ENCODE results near the gene C5orf46. TPM values are rescaled to one million over a fixed set of nuclear protein-coding genes. Genes with fewer than 3 reads are reported as not detected.
A peak's percentile ranks its signal among the peaks of the same experiment; 100 is the strongest.
"Not testable (repeated sequence)": the region's sequence is repeated elsewhere in the genome, so short reads cannot be mapped to it uniquely, and the experiment has no call there.

Gene C5orf46
- polyA plus RNA-seq, 1 donor (not counting 4 experiments of a cell fraction or from before 2014, with no cell fraction given) = 0.75 TPM

DNA sequence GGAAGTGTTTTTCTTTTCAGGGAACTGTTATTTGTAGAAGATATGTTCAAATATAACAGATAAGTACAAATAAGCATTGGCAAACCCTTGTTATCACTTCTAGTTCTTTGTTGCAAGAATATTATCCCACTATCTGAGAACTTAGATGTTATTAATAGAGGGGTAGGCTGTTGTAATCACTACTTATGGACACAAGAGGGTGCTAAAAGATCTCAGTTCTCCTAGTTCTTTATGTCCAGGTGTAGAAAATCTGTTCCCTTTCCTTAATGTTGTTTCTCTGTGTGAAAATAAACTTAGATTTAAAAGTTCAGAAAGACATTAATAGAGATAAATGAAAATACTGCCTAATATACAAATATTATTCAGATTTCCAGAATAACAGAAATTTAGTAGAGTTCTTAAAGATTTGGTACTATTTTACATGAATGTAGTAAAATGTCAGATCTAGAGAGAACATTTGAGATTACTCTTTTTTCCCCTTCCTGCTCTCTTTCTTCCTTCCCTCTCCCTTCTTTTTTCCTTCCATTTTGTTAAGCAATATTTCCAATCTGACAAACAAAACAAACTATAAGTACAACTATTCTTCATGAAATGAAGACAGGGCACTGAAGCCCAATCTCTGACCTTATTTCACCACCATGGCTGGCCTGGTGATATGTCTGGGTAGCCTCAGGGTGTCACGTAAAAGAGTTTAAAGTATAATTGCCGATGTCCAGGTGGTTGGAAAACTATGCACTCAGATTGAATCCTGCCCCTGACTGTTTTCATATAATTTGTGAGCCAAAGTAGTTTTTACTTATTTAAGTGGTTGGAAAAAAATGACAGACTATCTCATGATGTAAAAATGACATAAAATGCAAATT is 43.6 kb upstream of the C5orf46 start:
- DNase-seq (ENCODE audit: low read depth, low spot score) = no peak
- peak; percentile 23 for FAIRE-seq
- Histone ChIP-seq H3K36me3 (ENCODE audit: control insufficient read depth in 2 of 2, extremely low read depth in 1 of 2, insufficient read depth in 2 of 2, low read length in 2 of 2) (no peaks in the 10 kb centered on the region), H2AFZ (ENCODE audit: control insufficient read depth, low read length) (peak overlapping the region; percentile 40), H3K9me3 (ENCODE audit: control insufficient read depth, low read depth, low read length) (no peaks in the 10 kb centered on the region), H3K9ac (ENCODE audit: control insufficient read depth, extremely low read depth, insufficient read depth, low read length) (no peak overlapping the region), H3K27ac (ENCODE audit: control insufficient read depth, insufficient read depth, low read length) (no peak overlapping the region), H3K9me1 (ENCODE audit: control insufficient read depth, extremely low read depth, insufficient read depth, low read length) (no peaks in the 10 kb centered on the region), H3K4me2 (ENCODE audit: control insufficient read depth, extremely low read depth, insufficient read depth, low read depth, low read length) (no peak overlapping the region), H4K20me1 (ENCODE audit: control insufficient read depth, extremely low read depth, insufficient read depth, low read length) (no peaks in the 10 kb centered on the region), H3K4me1 (ENCODE audit: control insufficient read depth, extremely low read depth, insufficient read depth, low read length) (no peaks in the 10 kb centered on the region), H3K4me3 (ENCODE audit: control insufficient read depth in 2 of 3, extremely low read depth in 1 of 3, insufficient read depth in 2 of 3, low read depth in 1 of 3, low read length in 3 of 3) (no peak overlapping the region), H3K27me3 (ENCODE audit: control insufficient read depth, extremely low read depth, insufficient read depth, low read length) (no peaks in the 10 kb centered on the region), H3K79me2 (ENCODE audit: control insufficient read depth, insufficient read depth, low read length) (no peaks in the 10 kb centered on the region)
- TF ChIP-seq, protein P1, sequence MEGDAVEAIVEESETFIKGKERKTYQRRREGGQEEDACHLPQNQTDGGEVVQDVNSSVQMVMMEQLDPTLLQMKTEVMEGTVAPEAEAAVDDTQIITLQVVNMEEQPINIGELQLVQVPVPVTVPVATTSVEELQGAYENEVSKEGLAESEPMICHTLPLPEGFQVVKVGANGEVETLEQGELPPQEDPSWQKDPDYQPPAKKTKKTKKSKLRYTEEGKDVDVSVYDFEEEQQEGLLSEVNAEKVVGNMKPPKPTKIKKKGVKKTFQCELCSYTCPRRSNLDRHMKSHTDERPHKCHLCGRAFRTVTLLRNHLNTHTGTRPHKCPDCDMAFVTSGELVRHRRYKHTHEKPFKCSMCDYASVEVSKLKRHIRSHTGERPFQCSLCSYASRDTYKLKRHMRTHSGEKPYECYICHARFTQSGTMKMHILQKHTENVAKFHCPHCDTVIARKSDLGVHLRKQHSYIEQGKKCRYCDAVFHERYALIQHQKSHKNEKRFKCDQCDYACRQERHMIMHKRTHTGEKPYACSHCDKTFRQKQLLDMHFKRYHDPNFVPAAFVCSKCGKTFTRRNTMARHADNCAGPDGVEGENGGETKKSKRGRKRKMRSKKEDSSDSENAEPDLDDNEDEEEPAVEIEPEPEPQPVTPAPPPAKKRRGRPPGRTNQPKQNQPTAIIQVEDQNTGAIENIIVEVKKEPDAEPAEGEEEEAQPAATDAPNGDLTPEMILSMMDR (optimal IDR thresholded peaks at IDR 0.05 in 1 of 3, IDR thresholded peaks at IDR 0.05 in 1 of 3, conservative IDR thresholded peaks at IDR 0.05 in 1 of 3; ENCODE audit: extremely low read depth in 1 of 3, insufficient read depth in 2 of 3, low read length in 3 of 3) = peak in 2 of 3 experiments; percentile 34 to 52
- no peak for TF ChIP-seq EZH2 (IDR thresholded peaks at IDR 0.05; ENCODE audit: low read length)
- dilution Hi-C loops (cut with MboI; ENCODE audit: extremely low pct_ligation_motif_present, low sequenced_read_pairs) = no loop called here

DNA sequence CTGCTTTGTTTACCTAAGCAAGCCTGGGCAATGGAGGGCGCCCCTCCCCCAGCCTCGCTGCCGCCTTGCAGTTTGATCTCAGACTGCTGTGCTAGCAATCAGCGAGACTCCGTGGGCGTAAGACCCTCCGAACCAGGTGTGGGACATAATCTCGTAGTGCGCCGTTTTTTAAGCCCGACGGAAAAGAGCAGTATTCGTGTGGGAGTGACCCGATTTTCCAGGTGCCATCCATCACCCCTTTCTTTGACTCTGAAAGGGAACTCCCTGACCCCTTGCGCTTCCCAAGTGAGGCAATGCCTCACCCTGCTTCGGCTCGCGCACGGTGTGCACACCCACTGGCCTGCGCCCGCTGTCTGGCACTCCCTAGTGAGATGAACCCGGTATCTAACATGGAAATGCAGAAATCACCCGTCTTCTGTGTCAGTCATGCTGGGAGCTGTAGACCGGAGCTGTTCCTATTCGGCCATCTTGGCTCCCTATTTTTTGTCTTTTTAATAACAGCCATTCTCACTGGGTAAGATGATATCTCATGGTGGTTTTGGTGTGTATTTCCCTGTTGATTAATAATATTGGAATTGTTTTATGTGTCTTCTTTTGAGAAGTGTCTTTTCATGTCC is 40.4 kb upstream of the C5orf46 start:
- H3K9ac ChIP-seq (ENCODE audit: control insufficient read depth, extremely low read depth, insufficient read depth, low read length); H3K4me1 ChIP-seq (ENCODE audit: control insufficient read depth, extremely low read depth, insufficient read depth, low read length); H3K27me3 ChIP-seq (ENCODE audit: control insufficient read depth, extremely low read depth, insufficient read depth, low read length); H3K9me1 ChIP-seq (ENCODE audit: control insufficient read depth, extremely low read depth, insufficient read depth, low read length); FAIRE-seq; DNase-seq (ENCODE audit: low read depth, low spot score); H2AFZ ChIP-seq (ENCODE audit: control insufficient read depth, low read length); dilution Hi-C loops (cut with MboI; ENCODE audit: extremely low pct_ligation_motif_present, low sequenced_read_pairs); H3K36me3 ChIP-seq (ENCODE audit: control insufficient read depth in 2 of 2, extremely low read depth in 1 of 2, insufficient read depth in 2 of 2, low read length in 2 of 2); H3K79me2 ChIP-seq (ENCODE audit: control insufficient read depth, insufficient read depth, low read length); H3K4me3 ChIP-seq (ENCODE audit: control insufficient read depth in 2 of 3, extremely low read depth in 1 of 3, insufficient read depth in 2 of 3, low read depth in 1 of 3, low read length in 3 of 3); H3K9me3 ChIP-seq (ENCODE audit: control insufficient read depth, low read depth, low read length); H3K4me2 ChIP-seq (ENCODE audit: control insufficient read depth, extremely low read depth, insufficient read depth, low read depth, low read length); H4K20me1 ChIP-seq (ENCODE audit: control insufficient read depth, extremely low read depth, insufficient read depth, low read length); H3K27ac ChIP-seq (ENCODE audit: control insufficient read depth, insufficient read depth, low read length): not testable (repeated sequence)

Data from keratinocyte (primary cell).